Measurements from ENCODE around the gene NKAIN1. TPM values are rescaled to one million over a fixed set of nuclear protein-coding genes. Genes with fewer than 3 reads are reported as not detected.

NKAIN1 gene
- polyA plus RNA-seq, 2 of the 4 experiments (the other 2 are of a cell fraction): 0.74 to 0.80 TPM

DNA sequence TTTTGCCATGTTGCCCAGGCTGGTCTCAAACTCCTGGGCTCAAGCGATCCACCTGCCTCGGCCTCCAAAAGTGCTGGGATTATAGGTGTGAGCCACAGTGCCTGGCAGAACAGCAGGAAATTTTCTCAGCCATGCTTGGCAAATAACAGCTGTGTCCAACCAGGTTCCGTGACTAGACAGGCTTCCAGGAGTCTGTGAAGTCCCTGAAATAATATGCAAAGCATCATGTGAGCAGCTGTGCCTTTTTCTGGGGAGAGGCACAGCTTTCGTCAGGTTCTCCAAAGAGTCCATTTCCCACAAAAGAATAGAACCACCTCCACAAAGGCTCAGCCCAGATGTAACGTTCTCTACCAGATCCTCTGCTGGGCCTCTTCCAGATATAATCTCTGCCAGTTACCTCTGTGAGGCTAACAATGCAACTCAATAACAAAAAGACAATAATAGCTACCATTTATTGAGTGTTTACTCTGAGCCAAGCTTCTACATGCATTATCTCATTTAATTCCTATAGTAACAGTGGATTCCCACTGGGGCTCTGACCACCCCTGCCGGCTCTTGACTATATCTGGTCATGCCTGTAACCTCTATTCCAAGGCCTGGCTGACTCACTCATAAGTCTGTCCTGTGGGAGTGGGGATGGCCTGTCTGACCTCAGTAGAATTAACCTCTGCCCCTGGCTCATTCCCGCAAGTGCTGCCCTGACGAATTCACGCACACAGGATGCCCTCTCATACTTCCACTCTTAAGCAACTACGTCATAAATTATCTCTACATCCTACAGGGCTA lies 4.0 kb upstream of the NKAIN1 start:
- no peak overlapping the region for H3K4me2 ChIP-seq
- H3K27ac ChIP-seq: no peak overlapping the region
- TF ChIP-seq KDM1A (IDR thresholded peaks at IDR 0.05; ENCODE audit: low read depth) (no peak), HOXA7 (CRISPR knock-in tag; IDR thresholded peaks at IDR 0.05) (no peak), CHD4 (IDR thresholded peaks at IDR 0.05; ENCODE audit: borderline replicate concordance) (no peak), ZFP36 (IDR thresholded peaks at IDR 0.05; ENCODE audit: borderline replicate concordance, partially characterized antibody) (no peak), MYC (IDR thresholded peaks at IDR 0.05; ENCODE audit: borderline replicate concordance, low read length) (no peak), MAFK (IDR thresholded peaks at IDR 0.05; ENCODE audit: partially characterized antibody) (no peak), HOXB13 (CRISPR knock-in tag; IDR thresholded peaks at IDR 0.05; ENCODE audit: low read depth) (no peak), ZSCAN20 (CRISPR knock-in tag; IDR thresholded peaks at IDR 0.05) (no peak), ELK1 (IDR thresholded peaks at IDR 0.05; ENCODE audit: low read depth, low read length) (no peak), NR3C1 (IDR thresholded peaks at IDR 0.05) (no peak), HEYL (CRISPR knock-in tag; IDR thresholded peaks at IDR 0.05) (no peak), MAZ (IDR thresholded peaks at IDR 0.05; ENCODE audit: borderline replicate concordance, low read depth, low read length) (no peak), RCOR1 (IDR thresholded peaks at IDR 0.05; ENCODE audit: low read depth, low read length) (no peak), SREBF2 (IDR thresholded peaks at IDR 0.05) (no peak), ZC3H11A (IDR thresholded peaks at IDR 0.05) (no peak), POLR2A (IDR thresholded peaks at IDR 0.05; ENCODE audit: low read length) (no peak), JUN (IDR thresholded peaks at IDR 0.05) (no peak)
- TF ChIP-seq, protein P1, sequence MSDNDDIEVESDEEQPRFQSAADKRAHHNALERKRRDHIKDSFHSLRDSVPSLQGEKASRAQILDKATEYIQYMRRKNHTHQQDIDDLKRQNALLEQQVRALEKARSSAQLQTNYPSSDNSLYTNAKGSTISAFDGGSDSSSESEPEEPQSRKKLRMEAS (IDR thresholded peaks at IDR 0.05): no peak
- no peak for ATAC-seq
- POLR2A ChIA-PET: no interaction called here
- no peak for DNase-seq (ENCODE audit: low read depth in 1 of 2, low spot score in 1 of 2)
- WGBS (ENCODE audit: missing lambda C conversion rate): 56% methylated on average over 10 of the region's 10 CpGs
- FAIRE-seq: no peak
- CTCF ChIA-PET: interaction anchor here (1.4 to 2.8 kb wide), 2 partner anchors 60 to 62 kb away, joined by 6 to 11 read pairs; no protein-coding TSS in a partner anchor
- no peaks in the 10 kb centered on the region for H3K9me3 ChIP-seq
- H3K4me1 ChIP-seq: no peaks in the 10 kb centered on the region
- no peak overlapping the region for H3K4me3 ChIP-seq

DNA sequence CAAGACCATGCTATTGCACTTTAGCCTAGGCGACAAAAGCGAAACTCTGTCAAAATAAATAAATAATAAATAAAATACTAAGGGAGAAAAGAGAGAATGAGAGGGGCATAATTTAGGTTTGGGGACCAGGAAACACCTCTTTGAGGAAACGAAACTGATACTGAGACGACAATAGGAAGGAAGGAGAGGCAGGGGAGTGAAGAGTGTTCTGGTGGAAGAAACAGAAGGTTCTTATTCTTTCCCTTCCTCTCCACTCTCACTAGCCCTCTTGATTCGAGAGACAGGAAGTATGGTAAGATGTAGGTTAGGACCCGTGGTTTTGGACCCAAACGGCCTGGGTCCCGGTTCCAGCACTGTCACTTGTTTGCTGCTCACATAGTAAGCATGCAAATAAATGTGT lies 1.6 kb upstream of the NKAIN1 start:
- no peak for TF ChIP-seq RCOR1 (IDR thresholded peaks at IDR 0.05; ENCODE audit: low read depth, low read length)
- no peak for TF ChIP-seq EHMT2 (IDR thresholded peaks at IDR 0.05; ENCODE audit: low read depth)
- TF ChIP-seq FOSL2 (IDR thresholded peaks at IDR 0.05): no peak
- no peak for TF ChIP-seq FOSL2 (CRISPR knock-in tag; IDR thresholded peaks at IDR 0.05)
- TF ChIP-seq ZNF302 (CRISPR knock-in tag; IDR thresholded peaks at IDR 0.05): no peak
- no peak overlapping the region for H3K4me3 ChIP-seq
- POLR2A ChIA-PET: no interaction called here
- WGBS (ENCODE audit: missing lambda C conversion rate): 71% methylated on average over 8 of the region's 8 CpGs
- DNase-seq (ENCODE audit: low read depth in 1 of 2, low spot score in 1 of 2): no peak
- FAIRE-seq: no peak
- H3K4me2 ChIP-seq: no peak overlapping the region
- H3K27ac ChIP-seq: no peak overlapping the region
- H3K9me3 ChIP-seq: no peaks in the 10 kb centered on the region
- no peak for ATAC-seq
- H3K4me1 ChIP-seq: no peaks in the 10 kb centered on the region
- CTCF ChIA-PET: no interaction called here

GRCh38 chr1:31238986-31239613 lies 587 bp downstream of the NKAIN1 start:
- ChIA-PET POLR2A (no interaction called here), CTCF (no interaction called here)
- peak overlapping the region; percentile 99 for H3K4me2 ChIP-seq
- FAIRE-seq (no peak), ATAC-seq (peak; percentile 75), DNase-seq (ENCODE audit: low read depth in 1 of 2, low spot score in 1 of 2) (peak in 1 of 2 experiments; percentile 27)
- H3K4me3 ChIP-seq: peak overlapping the region; percentile 57
- TF ChIP-seq, protein P1 (IDR thresholded peaks at IDR 0.05): peak; percentile 13; the same call in 1 of the 2 replicates
- no peak for TF ChIP-seq HDAC2 (IDR thresholded peaks at IDR 0.05)
- H3K9me3 ChIP-seq: no peaks in the 10 kb centered on the region
- 14% methylated on average over 9 of the region's 56 CpGs for WGBS (ENCODE audit: missing lambda C conversion rate)
- no peaks in the 10 kb centered on the region for H3K4me1 ChIP-seq
- H3K27ac ChIP-seq: peak overlapping the region; percentile 31 to 85; a peak in 4 of 6 replicates

Data from A549 (cell line).